Astrocyte of the spinal cord (primary cell): ENCODE measurements around the gene GASK1A.

Experiments
- DNase-seq: peaks from one replicate; pipeline ENCODE4 v3.0.0; 2011; ENCODE audit warnings: low read depth, low spot score
- H3K4me3 ChIP-seq: 2 replicates; pipeline ENCODE4 v1.5.1; 2011; ENCODE audit warnings: low read depth, mild to moderate bottlenecking, low read length, moderate library complexity
- CTCF ChIP-seq: IDR thresholded peaks from 2 replicates; pipeline ENCODE4 v1.5.1; 2012; ENCODE audit warnings: low read depth, mild to moderate bottlenecking, low read length, inconsistent platforms
- in situ Hi-C: cut with HindIII; loops from 2 replicates; pipeline ENCODE4 v1.10.0; 2017; ENCODE audit warnings: low sequenced_read_pairs

The GASK1A gene

GRCh38 chr3:43077261-43077660, 98.2 kb downstream of the GASK1A start:
- in situ Hi-C loops, result no loop called here
- TF ChIP-seq CTCF, result no peak
- H3K4me3 ChIP-seq, result no peak overlapping the region
- no peak for DNase-seq

- in situ Hi-C loops, result no loop called here
- no peak for DNase-seq
- TF ChIP-seq CTCF, result no peak
- H3K4me3 ChIP-seq, result no peak overlapping the region
Measured at GRCh38 chr3:43077707-43078106, 98.6 kb downstream of the GASK1A start.

- in situ Hi-C loops, result no loop called here
- DNase-seq, result no peak
- TF ChIP-seq CTCF, result no peak
- no peak overlapping the region for H3K4me3 ChIP-seq
Measured at GRCh38 chr3:43079536-43080332, 100.6 kb downstream of the GASK1A start.

GRCh38 chr3:43080726-43081568, 101.8 kb downstream of the GASK1A start:
- no peak for TF ChIP-seq CTCF
- in situ Hi-C loops, result no loop called here
- no peak overlapping the region for H3K4me3 ChIP-seq
- no peak for DNase-seq

- no peak for DNase-seq
- H3K4me3 ChIP-seq, result no peak overlapping the region
- in situ Hi-C loops, result no loop called here
- TF ChIP-seq CTCF, result no peak
Measured at GRCh38 chr3:43081796-43082195, 102.7 kb downstream of the GASK1A start.

GRCh38 chr3:43082457-43082856, 103.3 kb downstream of the GASK1A start:
- in situ Hi-C loops, result no loop called here
- DNase-seq, result no peak
- H3K4me3 ChIP-seq, result no peak overlapping the region
- no peak for TF ChIP-seq CTCF
